GM21390 (cell line): ENCODE results near the gene PCNX3.

ENCODE experiments used
- ATAC-seq: cut with Tn5 transposase; IDR thresholded peaks from one replicate; pipeline ENCODE4 v1.9.1; 2021; ENCODE audit not compliant: unreplicated experiment

PCNX3 gene

GRCh38 chr11:65596520-65596919 is 19.1 kb upstream of the PCNX3 start:
- no peak for ATAC-seq

DNA sequence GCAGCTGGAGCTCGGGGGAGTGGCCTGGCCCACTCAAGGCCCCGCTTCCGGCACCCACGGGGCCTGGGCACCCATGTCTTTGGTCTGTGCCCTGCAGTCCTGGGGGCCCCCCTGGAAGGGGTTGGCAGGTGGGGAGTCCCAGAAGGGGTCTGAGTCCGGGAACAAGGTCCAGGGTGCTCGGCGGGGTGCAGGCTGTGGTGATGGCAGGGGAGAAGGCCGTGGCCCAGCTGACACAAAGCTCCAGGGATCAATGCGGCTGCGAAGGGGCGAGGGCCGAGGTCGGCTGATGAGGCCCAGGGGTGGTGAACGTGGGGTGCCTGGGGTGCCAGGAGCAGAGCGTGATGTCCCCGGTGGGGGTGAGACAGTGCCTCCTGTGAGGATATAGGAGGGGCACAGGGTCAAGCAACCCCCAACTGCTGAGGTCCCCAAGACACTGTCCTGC is 17.3 kb upstream of the PCNX3 start:
- ATAC-seq = no peak

GRCh38 chr11:65599216-65599954 is 16.2 kb upstream of the PCNX3 start:
- no peak for ATAC-seq

DNA sequence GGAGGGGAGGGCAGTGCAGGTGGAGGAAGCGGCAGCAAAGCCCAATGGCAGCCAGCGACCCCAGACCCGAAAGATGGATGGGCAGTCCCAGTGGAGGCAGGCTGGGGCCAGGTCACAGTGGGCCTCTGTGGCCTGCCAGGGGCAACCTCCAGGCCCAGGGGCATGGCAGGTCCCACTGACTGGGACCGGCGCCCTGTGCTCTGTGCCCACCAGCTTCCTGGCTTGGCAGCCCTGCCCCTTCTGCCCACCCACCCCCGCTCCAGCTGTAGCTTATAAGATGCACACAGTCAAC is 15.7 kb upstream of the PCNX3 start:
- no peak for ATAC-seq

DNA sequence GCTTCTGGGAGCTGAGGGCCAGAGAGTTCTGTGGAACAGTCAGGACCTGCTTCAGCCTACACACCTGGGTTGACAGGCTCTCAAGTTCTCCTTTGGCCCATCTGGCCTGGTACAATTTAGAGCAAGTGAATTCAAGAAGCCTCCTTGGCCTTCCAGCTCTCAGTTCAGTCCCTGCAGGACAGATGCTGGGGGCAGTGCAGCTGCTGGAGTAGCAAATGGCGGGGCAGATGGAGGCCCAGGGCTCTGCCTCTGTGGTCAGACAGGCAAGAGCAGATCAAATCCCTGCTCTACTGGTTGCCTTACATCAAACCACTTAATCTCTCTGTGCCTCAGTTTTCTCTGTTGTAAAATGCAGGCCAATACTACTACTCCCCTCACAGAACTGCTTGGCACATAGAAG is 11.3 kb upstream of the PCNX3 start:
- no peak for ATAC-seq

- no peak for ATAC-seq
Measured at GRCh38 chr11:65606876-65607613, 8.5 kb upstream of the PCNX3 start.

DNA sequence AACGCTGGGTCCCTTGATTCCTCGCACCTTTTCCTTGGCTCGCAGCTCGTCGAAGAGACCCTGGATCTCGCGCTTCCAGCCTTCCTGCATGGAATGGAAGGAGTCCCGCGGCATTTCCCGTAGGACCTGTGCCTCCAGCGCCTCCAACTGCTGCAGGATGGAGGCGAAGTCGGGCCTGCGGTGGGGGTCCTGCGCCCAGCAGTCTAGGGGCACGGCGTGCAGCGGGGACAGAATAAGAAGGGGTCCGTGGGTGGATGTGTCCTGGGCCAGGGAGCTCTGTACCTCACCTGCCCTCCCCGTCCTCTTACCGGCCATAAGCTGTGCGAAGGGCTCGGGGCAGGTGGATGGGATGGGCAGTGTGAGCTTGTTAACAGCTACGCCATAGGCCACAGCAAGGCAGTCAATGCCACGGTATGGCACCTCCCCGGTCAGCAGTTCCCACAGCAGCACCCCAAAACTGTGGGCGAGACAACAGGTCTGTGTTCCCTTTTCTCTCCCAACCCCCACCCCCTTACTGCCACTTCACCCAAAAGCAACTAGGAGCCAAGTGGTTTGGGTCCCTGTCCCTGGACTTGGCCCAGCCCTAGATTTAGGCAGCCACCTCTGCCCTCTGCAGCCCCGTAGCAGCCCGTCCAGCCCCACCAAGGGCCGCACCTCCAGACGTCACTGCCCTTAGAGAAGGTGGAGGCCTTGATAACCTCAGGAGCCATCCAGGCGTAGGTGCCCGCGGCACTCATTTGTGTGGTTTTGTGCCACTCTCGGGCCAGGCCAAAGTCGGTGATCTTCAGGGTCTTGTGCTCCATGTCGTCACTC is 7.8 kb upstream of the PCNX3 start:
- ATAC-seq = no peak

DNA sequence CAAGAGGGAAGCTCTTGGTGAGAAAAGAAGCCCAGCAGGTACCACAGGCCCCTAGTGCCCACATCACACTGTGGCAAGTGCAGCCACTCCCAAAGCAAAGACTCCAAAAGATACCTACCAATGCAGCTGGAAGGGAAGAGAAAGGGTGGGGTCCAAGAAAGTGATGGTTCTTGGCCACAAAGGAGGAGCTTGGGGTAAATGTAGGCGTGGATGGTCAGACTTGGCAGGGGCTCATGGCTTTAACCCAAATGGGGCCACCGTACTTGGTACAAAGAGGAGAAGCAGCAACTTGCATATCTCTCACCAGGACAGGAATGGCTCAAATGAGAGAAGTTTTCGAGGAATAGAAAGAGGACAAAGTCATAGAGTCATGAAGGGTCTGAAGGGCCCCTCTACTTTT is 6.3 kb upstream of the PCNX3 start:
- ATAC-seq = no peak

DNA sequence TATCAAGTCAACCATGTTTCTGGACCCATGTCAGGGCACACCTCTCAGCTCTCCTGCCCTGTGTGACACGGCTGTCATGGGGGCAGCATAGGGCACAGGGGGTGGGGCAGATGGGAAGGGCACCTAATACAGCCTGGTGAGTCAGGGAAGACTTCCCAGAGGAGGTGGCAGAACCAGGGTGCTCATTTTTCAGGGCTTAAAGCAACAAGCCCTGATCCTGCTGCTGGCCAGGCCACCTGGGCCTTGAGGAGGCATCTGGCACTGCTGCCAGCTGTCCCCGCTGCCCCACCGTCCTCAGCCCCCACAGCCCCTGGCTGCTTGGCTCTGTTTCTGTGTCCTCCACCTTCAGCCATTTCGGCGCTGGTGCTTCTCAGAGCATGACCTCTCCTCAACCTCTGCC is 5.9 kb upstream of the PCNX3 start:
- no peak for ATAC-seq

DNA sequence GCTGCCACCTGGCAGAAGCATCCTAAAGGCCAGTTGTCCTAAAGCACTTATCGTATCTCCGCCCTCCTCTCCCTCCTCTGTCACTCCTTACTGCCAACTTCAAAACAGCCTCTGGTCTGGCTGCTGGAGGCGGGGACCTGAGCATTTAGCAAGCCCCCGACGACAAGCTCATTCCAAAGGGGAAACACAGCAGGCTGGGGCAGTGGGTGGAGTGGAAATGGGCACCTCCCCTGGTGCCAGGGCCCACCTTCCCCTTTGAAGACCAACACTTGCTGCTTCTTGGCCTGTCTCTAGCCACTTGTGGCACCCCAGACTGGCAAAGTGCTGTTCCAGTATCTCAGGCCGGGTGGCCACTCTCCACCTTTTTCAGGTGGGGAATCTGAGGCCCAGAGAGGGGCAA is 5.2 kb upstream of the PCNX3 start:
- ATAC-seq = no peak

GRCh38 chr11:65611028-65611757 is 4.4 kb upstream of the PCNX3 start:
- ATAC-seq = no peak

- no peak for ATAC-seq
Measured at GRCh38 chr11:65611758-65612603, 3.6 kb upstream of the PCNX3 start.

DNA sequence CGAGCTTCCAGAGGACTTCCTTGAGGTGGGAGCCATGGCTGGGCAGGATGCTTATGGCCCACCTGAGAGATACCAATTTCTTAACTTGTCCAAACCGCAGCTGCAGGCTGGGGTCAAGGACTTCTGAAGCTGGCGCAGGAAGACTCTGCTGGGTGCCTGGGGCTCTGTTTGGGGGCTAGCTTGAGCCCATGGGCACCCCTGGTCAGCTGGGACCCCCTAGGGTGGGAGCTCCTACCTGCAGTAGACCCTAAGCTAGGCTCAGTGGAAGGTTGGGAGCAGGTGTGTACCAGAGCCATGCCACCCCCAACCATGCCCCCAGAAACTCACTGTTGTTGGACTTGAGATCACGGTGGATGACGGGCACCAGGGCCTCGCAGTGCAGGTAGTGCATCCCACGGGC is 2.9 kb upstream of the PCNX3 start:
- ATAC-seq = no peak

DNA sequence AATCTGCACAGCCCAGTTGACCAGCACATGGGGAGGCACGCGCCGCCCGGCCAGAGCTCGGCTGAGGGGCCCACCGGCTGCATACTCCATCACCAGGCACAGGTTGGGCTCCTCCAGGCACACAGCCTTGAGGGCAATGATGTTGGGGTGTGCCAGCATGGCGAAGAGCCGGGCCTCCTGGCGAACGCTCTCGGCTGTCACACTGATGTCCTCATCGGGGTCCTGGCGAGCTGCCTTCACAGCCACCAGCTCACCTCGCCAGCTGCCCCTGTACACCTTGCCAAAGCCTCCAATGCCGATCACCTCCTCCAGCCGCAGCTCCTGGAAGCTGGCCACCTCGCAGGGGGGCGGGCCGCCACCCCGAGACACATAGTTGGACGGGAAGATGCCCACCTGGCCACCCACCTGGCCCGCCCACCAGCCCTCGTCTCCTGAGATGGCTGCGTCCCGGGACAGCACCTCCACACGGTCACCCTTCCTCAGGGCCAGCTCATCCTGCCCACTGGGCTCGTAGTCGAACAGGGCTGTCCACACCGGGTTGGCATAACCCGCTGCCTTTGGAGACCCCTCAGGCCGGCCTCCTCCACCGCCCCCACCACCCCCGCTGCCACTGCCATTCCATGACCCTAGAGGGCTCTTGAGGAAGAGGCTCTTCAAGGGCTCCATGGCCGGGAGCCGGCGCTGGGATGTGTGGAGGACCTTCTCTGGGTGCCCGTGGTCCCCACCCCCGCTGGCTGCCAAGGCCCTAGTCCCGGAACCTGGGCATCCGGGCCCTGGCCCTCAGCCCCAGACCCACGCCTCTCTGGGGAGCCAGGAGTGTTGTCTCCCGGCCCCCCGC is 2.3 kb upstream of the PCNX3 start:
- ATAC-seq = no peak

DNA sequence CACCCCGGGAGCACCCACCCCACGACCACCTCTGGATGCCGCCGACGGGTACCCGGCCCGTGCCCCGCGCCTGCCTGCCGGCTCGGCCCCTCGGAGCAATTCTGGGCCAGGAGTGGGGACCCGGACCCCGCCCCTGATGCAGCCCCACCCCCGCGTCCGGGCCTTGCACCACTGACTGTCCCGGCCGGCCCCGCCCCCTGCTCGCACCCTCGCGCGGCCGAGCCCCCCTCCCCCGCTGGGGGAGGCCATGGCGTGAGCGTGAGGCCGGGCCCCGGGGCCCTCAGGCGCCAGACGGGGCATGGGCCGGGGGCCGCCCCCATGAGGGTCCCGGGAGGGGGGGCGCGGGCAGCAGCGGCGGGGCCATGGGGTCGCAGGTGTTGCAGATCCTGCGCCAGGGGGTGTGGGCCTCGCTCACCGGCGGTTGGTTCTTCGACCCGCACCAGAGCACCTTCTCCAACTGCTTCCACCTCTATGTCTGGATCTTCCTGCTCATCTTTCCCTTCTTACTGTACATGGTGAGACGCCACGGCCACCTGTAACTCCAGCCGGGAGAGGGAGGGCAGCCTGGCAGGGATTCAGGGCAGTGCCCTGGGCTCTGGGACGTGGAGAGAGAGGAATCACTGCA is 486 bp downstream of the PCNX3 start:
- ATAC-seq = peak; percentile 3

GRCh38 chr11:65616575-65617001 is 1.0 kb downstream of the PCNX3 start:
- no peak for ATAC-seq

DNA sequence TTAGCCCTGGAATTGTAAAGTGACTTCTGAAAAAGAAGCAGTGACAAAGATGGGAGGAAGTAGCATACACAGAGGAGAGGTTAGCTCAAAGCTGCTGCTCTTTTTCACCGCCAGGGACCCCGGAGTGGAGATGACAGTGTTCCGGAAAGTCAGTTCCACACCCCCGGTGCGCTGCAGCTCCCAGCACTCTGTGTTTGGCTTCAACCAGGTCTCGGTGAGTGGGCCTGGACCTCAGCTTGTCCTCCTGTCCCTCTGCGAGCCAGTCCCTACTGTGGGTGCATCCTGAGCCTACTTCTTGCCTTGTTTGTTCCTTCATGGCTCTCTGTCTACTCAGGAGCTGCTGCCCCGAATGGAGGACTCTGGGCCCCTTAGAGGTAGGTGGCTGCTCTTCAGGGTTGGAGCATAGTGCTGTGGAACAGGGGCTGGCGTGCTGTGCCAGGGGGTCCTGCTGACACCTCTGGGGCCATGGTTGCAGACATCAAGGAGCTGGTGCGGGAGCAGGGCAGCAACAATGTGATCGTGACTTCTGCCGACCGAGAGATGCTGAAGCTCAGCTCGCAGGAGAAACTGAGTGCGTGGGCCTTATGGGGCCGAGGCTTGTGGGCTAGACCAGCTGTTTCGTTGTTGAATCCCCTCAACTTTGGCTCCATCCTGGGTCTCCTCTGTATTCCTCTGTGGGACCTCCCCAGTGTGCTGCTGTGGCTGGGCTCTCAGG is 1.7 kb downstream of the PCNX3 start:
- no peak for ATAC-seq

DNA sequence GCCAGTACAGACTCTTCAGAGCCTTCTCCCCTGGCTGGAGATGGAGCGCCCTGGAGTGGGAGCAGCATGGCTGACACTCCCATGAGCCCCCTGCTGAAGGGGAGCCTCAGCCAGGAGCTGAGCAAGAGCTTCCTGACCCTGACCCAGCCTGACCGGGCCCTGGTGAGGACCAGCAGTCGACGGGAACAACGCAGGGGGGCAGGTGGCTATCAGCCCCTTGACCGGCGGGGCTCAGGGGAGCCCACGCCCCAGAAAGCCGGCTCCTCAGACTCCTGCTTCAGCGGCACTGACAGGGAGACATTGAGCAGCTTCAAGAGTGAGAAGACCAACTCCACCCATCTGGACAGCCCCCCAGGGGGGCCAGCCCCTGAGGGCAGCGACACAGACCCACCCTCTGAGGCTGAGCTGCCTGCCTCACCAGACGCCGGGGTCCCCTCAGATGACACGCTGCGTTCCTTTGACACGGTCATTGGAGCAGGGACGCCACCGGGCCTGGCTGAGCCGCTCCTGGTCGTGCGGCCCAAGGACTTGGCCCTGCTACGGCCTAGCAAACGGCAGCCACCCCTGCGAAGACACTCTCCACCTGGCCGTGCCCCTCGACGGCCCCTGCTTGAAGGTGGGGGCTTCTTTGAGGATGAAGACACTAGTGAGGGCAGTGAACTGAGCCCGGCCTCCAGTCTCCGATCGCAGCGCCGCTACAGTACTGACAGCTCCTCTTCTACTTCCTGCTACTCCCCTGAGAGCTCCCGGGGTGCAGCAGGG is 2.6 kb downstream of the PCNX3 start:
- ATAC-seq = no peak
